ENCODE data around the gene NBEAL2.

DNA sequence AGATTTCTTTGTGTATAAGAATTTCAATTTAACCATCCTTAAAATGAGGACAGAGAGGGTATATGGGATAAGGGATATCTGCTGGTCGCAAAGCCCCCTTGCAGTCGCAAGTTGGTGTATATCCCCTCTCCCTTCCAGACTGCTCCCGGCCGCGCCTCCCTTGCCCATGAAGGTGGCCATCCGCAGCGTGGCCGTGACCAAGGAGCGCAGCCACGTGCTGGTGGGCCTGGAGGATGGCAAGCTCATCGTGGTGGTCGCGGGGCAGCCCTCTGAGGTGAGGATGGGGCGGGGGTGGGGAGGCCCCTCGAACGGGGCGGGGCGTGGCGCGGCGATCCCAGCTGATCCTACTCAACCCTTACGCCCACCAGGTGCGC is 29.4 kb downstream of the NBEAL2 start:
- TF ChIP-seq POLR2AphosphoS5 (IDR thresholded peaks at IDR 0.05; ENCODE audit: low read depth, low read length) (no peak), POLR2A (IDR thresholded peaks at IDR 0.05; ENCODE audit: low read depth, low read length) (no peak; the same call in 1 of the 2 replicates)

Measured in GM12892 (cell line).